ENCODE measurements around the gene TNF. TPM values are rescaled to one million over a fixed set of nuclear protein-coding genes. Genes with fewer than 3 reads are reported as not detected.
A peak's percentile ranks its signal among the peaks of the same experiment; 100 is the strongest.

TNF gene
- total and polyA plus RNA-seq, 2 of the 13 experiments (the other 11 are each of a cell fraction or from before 2014, with no cell fraction given): not detected

GRCh38 chr6:31580807-31581433, 5.6 kb downstream of the TNF start (continued):
- TF ChIP-seq ZNF362 (CRISPR knock-in tag; IDR thresholded peaks at IDR 0.05; ENCODE audit: borderline replicate concordance): no peak; the same call in 1 of the 2 replicates
- TF ChIP-seq ZNF253 (CRISPR knock-in tag; IDR thresholded peaks at IDR 0.05; ENCODE audit: borderline replicate concordance): peak; percentile 81; the same call in 1 of the 2 replicates
- peak; percentile 65; the same call in 1 of the 2 replicates for TF ChIP-seq ARID5B (CRISPR knock-in tag; IDR thresholded peaks at IDR 0.05)
- no peak for TF ChIP-seq SIX4 (CRISPR knock-in tag; IDR thresholded peaks at IDR 0.05)
- no peak for TF ChIP-seq MEF2D (CRISPR knock-in tag; IDR thresholded peaks at IDR 0.05)
- no peak for TF ChIP-seq PCBP2 (optimal IDR thresholded peaks at IDR 0.05; ENCODE audit: low read depth, low read length, poor library complexity, severe bottlenecking)
- TF ChIP-seq, protein P1, sequence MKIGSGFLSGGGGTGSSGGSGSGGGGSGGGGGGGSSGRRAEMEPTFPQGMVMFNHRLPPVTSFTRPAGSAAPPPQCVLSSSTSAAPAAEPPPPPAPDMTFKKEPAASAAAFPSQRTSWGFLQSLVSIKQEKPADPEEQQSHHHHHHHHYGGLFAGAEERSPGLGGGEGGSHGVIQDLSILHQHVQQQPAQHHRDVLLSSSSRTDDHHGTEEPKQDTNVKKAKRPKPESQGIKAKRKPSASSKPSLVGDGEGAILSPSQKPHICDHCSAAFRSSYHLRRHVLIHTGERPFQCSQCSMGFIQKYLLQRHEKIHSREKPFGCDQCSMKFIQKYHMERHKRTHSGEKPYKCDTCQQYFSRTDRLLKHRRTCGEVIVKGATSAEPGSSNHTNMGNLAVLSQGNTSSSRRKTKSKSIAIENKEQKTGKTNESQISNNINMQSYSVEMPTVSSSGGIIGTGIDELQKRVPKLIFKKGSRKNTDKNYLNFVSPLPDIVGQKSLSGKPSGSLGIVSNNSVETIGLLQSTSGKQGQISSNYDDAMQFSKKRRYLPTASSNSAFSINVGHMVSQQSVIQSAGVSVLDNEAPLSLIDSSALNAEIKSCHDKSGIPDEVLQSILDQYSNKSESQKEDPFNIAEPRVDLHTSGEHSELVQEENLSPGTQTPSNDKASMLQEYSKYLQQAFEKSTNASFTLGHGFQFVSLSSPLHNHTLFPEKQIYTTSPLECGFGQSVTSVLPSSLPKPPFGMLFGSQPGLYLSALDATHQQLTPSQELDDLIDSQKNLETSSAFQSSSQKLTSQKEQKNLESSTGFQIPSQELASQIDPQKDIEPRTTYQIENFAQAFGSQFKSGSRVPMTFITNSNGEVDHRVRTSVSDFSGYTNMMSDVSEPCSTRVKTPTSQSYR (CRISPR knock-in tag; IDR thresholded peaks at IDR 0.05; ENCODE audit: borderline replicate concordance): peak; percentile 15; the same call in 1 of the 2 replicates
- TF ChIP-seq HNRNPH1 (optimal IDR thresholded peaks at IDR 0.05; ENCODE audit: low read depth, low read length): no peak
- TF ChIP-seq PAF1 (CRISPR knock-in tag; IDR thresholded peaks at IDR 0.05): no peak
- TF ChIP-seq ZNF234 (CRISPR knock-in tag; conservative IDR thresholded peaks at IDR 0.05): no peak
- TF ChIP-seq ZNF232 (CRISPR knock-in tag; IDR thresholded peaks at IDR 0.05; ENCODE audit: borderline replicate concordance): no peak
- TF ChIP-seq YEATS4 (CRISPR knock-in tag; IDR thresholded peaks at IDR 0.05; ENCODE audit: borderline replicate concordance): peak; percentile 76
- TF ChIP-seq ZHX2 (IDR thresholded peaks at IDR 0.05; ENCODE audit: low read depth): 0 out of 2 replicates have a peak, but pooled peaks have one; percentile 15
- peak; percentile 75; the same call in 1 of the 2 replicates for TF ChIP-seq ZHX2 (CRISPR knock-in tag; IDR thresholded peaks at IDR 0.05; ENCODE audit: borderline replicate concordance)
- no peak for TF ChIP-seq KDM6A (CRISPR knock-in tag; IDR thresholded peaks at IDR 0.05; ENCODE audit: low read depth)
